ENCODE measurements around the gene SUPT3H. TPM values are rescaled to one million over a fixed set of nuclear protein-coding genes. Genes with fewer than 3 reads are reported as not detected.

The SUPT3H gene
- total RNA-seq, 3 donors from 2014 or later: 3.0 to 8.1 (median 3.5) TPM

- ATAC-seq (no peak), DNase-seq (no peak)
- TF ChIP-seq, protein P1, sequence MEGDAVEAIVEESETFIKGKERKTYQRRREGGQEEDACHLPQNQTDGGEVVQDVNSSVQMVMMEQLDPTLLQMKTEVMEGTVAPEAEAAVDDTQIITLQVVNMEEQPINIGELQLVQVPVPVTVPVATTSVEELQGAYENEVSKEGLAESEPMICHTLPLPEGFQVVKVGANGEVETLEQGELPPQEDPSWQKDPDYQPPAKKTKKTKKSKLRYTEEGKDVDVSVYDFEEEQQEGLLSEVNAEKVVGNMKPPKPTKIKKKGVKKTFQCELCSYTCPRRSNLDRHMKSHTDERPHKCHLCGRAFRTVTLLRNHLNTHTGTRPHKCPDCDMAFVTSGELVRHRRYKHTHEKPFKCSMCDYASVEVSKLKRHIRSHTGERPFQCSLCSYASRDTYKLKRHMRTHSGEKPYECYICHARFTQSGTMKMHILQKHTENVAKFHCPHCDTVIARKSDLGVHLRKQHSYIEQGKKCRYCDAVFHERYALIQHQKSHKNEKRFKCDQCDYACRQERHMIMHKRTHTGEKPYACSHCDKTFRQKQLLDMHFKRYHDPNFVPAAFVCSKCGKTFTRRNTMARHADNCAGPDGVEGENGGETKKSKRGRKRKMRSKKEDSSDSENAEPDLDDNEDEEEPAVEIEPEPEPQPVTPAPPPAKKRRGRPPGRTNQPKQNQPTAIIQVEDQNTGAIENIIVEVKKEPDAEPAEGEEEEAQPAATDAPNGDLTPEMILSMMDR (IDR thresholded peaks at IDR 0.05): no peak
- Histone ChIP-seq H3K36me3 (ENCODE audit: low read depth) (no peaks in the 10 kb centered on the region), H3K4me1 (ENCODE audit: low read depth) (no peaks in the 10 kb centered on the region), H3K4me3 (no peak overlapping the region), H3K9me3 (no peaks in the 10 kb centered on the region)
- intact Hi-C loops (cut with DNase I, micrococcal nuclease): no loop called here
These were observed 22.3 kb upstream of the SUPT3H start for GRCh38 chr6:45400021-45400420.

DNA sequence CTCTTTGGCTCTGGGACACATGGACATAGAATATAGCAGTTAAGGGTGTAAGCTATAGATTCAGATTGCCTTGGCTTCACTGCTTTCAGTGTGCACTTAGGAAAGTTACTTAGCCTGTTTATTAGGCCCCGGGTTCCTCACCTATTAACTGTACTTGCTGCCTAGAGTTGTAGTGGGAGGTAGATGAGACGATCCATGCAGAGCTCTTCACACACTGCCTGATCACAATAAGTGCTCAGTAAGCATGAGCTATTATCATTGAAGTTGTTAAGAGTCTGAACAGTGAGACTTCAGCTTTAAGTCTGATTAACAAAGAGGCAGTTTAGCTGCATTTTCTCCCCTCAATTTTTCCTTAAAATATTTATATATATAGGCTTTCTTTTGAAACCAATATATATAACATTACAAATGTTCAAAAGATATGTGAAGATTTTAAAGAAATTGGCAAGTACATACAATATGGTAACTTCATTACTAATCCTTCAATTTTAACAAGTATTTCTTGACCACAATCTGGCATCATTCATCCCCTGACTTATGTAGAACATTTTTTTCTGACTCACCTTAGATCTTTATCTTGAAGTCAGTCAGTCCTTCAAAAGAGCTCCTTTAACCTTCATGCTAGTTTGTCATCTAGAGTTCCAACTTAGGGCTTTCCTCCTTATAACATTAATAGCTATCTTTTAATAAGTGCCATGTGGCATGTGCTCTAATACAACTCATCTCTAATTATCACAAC lies 20.5 kb upstream of the SUPT3H start:
- Histone ChIP-seq H3K4me3 (no peak overlapping the region), H3K4me1 (ENCODE audit: low read depth) (no peaks in the 10 kb centered on the region), H3K9me3 (no peaks in the 10 kb centered on the region), H3K36me3 (ENCODE audit: low read depth) (no peaks in the 10 kb centered on the region)
- ATAC-seq (no peak), DNase-seq (no peak)
- TF ChIP-seq, protein P1 (IDR thresholded peaks at IDR 0.05): no peak
- intact Hi-C loops (cut with DNase I, micrococcal nuclease): no loop called here

DNA sequence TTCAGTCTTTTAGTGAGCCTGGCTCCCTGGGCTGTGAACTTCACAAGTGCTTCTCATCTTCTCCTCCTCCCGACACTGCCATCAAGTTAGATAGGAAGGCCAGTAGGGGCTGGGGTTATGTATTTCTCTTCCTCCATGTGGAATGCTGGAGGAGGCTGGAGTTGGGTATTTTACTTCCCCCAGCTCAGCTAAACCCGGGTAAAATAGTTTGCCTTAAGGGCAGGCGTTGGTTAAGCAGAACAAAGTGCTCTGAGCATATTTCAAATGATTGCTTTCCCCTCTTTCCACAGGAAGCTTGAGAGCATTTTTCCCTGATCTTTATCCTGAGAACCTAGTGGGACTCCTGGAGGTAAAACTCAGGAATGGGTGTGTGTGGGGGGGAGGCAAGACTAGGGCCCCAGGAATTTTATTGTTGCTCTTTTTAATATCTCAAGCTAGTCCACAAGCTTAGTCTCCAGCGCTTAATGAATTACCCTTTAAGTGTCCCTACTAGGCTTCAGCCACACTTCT lies 16.9 kb upstream of the SUPT3H start:
- H3K36me3 ChIP-seq (ENCODE audit: low read depth): no peaks in the 10 kb centered on the region
- DNase-seq: no peak
- intact Hi-C loops (cut with DNase I, micrococcal nuclease): no loop called here
- TF ChIP-seq, protein P1 (IDR thresholded peaks at IDR 0.05): no peak
- no peaks in the 10 kb centered on the region for H3K4me1 ChIP-seq (ENCODE audit: low read depth)
- no peak for ATAC-seq
- H3K4me3 ChIP-seq: no peak overlapping the region
- no peaks in the 10 kb centered on the region for H3K9me3 ChIP-seq

DNA sequence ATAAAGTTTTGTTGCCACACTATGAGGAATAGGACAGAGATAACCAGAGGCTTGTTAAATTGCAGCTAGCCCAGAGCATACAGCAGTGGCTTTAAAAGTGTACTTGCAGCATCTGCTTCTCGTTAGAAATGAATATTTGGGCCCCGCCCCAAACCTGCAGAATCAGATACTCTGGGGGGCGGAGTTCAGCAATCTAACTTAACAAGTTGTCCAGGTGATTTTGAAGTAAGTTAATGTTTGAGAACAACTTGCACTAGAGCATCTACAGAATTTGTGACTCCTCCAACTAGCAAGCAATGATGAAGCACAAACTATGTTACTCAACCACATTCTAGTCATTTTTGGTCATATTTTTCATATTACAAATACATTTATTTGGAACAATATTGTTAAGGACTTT lies 10.6 kb upstream of the SUPT3H start:
- no peak overlapping the region for H3K4me3 ChIP-seq
- no peaks in the 10 kb centered on the region for H3K4me1 ChIP-seq (ENCODE audit: low read depth)
- ATAC-seq (no peak), DNase-seq (no peak)
- H3K9me3 ChIP-seq: no peaks in the 10 kb centered on the region
- no peaks in the 10 kb centered on the region for H3K36me3 ChIP-seq (ENCODE audit: low read depth)
- intact Hi-C loops (cut with DNase I, micrococcal nuclease): no loop called here
- TF ChIP-seq, protein P1 (IDR thresholded peaks at IDR 0.05): no peak

DNA sequence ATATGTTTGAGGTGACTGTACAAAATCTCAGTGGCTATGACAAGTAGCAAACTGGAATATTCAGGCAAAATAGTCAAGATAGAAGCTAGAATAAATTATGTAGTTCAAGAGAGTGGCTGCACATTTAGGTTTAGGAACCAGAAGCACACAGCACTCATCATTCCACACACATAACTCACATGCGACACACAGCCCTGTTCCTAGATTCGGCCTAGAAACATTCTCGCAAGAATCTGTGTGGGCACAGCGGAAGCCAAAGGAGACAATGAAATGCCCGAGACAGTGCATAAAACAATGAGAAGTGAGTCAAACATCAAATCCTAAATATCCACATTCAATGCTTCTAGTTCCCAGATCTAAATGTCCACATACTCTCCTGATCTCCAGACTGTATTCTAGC lies 9.5 kb upstream of the SUPT3H start:
- H3K4me3 ChIP-seq: no peak overlapping the region
- ATAC-seq (no peak), DNase-seq (no peak)
- no peaks in the 10 kb centered on the region for H3K9me3 ChIP-seq
- TF ChIP-seq, protein P1 (IDR thresholded peaks at IDR 0.05): no peak
- H3K36me3 ChIP-seq (ENCODE audit: low read depth): no peaks in the 10 kb centered on the region
- H3K4me1 ChIP-seq (ENCODE audit: low read depth): no peaks in the 10 kb centered on the region
- intact Hi-C loops (cut with DNase I, micrococcal nuclease): no loop called here

Measured in mucosa of descending colon (tissue), 3 donors.